Activated T-cell treated with anti-CD3 and anti-CD28 coated beads, Interleukin-2, amount 50 U/mL, for 72 hours (primary cell): ENCODE measurements around the gene ZDHHC24. TPM values are rescaled to one million over a fixed set of nuclear protein-coding genes. Genes with fewer than 3 reads are reported as not detected.
"Not testable (repeated sequence)": the region's sequence is repeated elsewhere in the genome, so short reads cannot be mapped to it uniquely, and the experiment has no call there.

Source experiments
- ATAC-seq, 2 donors: fragments of 150-1000 bp; cut with Tn5 transposase; replicated peaks in 1 of 2; 2 replicates each; pipeline ENCODE4 v1.10.0; 2021; ENCODE audit warnings: moderate library complexity in 2 of 2, mild to moderate bottlenecking in 1 of 2
- DNase-seq, 2 donors: peaks; one replicate each; pipeline ENCODE4 v3.0.0; 2021 to 2022; ENCODE audit warnings: mixed read lengths in 1 of 2
- H3K27ac Mint-ChIP-seq: one replicate; pipeline ENCODE4 v1.8.0; 2022; ENCODE audit warnings: mild to moderate bottlenecking, moderate library complexity, mixed read lengths
- H3K27me3 Mint-ChIP-seq: one replicate; pipeline ENCODE4 v1.8.0; 2022; ENCODE audit warnings: low read depth, mixed read lengths
- H3K36me3 Mint-ChIP-seq, 2 donors: one replicate each; pipeline ENCODE4 v1.8.0; 2022; ENCODE audit warnings: mixed read lengths in 2 of 2, mild to moderate bottlenecking in 1 of 2; ENCODE audit not compliant: insufficient read depth in 2 of 2
- H3K4me1 Mint-ChIP-seq: one replicate; pipeline ENCODE4 v1.8.0; 2022; ENCODE audit warnings: low read depth, mixed read lengths
- H3K4me3 Mint-ChIP-seq, 2 donors: one replicate each; pipeline ENCODE4 v1.8.0; 2022; ENCODE audit warnings: mild to moderate bottlenecking in 2 of 2, mixed read lengths in 2 of 2, moderate library complexity in 2 of 2
- H3K9me3 Mint-ChIP-seq, 2 donors: one replicate each; pipeline ENCODE4 v1.8.0; 2022; ENCODE audit warnings: mixed read lengths in 2 of 2
- total RNA-seq, 2 donors: library from RNA; stranded (reverse); gene quantifications; one replicate each; pipeline ENCODE4 v1.2.3, GENCODE V29; 2022

The ZDHHC24 gene
- total RNA-seq, 2 donors from 2014 or later = 19.8 to 22.0 TPM

DNA sequence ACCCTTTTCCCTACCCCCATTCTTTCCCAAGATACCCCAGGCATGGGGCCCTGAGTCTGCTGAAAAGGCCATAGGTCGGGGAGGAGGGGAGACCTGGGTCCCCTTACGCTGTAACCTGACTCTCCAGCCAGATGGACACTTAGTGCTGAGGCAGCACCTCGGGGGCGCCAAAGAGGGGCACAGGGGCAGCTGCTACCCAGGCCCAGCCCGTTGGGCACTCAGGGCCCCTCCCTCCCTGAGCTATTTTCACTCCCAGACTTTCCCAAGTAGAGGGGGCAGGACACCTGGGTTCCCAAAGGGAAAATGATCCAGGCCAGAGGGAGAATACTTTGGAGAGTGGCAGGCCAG is 1.8 kb upstream of the ZDHHC24 start:
- DNase-seq = no peak
- peaks cover 30% of the 10 kb centered on the region for H3K4me1 Mint-ChIP-seq
- no peak for ATAC-seq
- peaks cover 10% of the 10 kb centered on the region for H3K27me3 Mint-ChIP-seq
- no peak overlapping the region for H3K27ac Mint-ChIP-seq
- H3K36me3 Mint-ChIP-seq = no peaks in the 10 kb centered on the region
- no peak overlapping the region for H3K4me3 Mint-ChIP-seq
- H3K9me3 Mint-ChIP-seq = no peaks in the 10 kb centered on the region

GRCh38 chr11:66546966-66547661 is 1.3 kb upstream of the ZDHHC24 start:
- H3K27me3 Mint-ChIP-seq = peaks cover 10% of the 10 kb centered on the region
- DNase-seq (no peak), ATAC-seq (no peak)
- H3K36me3 Mint-ChIP-seq = peaks cover 2 to 3% of the 10 kb centered on the region in 2 donors
- no peak overlapping the region for H3K27ac Mint-ChIP-seq
- H3K9me3 Mint-ChIP-seq = no peaks in the 10 kb centered on the region
- peaks cover 35% of the 10 kb centered on the region for H3K4me1 Mint-ChIP-seq
- peak overlapping the region; percentile 88 to 98 for H3K4me3 Mint-ChIP-seq

DNA sequence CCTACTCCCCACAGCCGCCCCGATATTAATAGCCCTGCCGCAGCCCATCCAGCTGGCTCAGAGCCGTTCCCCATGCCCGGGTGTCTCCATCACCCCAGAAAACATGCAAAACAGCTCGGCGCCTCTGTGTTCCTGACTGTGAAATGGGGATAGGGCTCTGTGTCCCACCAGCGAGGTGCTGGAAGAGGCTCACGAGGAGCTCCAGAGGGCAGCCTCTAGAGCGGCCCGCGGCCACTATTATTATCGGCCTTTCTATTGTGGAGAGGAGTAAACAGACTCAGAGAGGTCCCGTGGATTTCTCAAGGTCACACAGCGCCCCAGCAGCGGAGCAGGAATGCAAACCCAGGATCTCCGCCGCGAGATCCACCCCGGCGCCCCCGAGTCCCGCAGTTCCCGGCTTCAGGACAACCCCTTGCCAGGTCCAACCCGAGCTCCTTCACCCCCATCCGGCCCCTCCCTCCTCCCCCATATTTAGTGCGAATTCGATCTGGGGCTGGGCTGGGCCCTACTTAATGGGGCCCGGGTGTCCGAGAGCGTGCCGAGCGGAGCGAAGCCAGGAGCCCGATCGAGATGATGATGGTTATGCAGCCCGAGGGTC is 619 bp upstream of the ZDHHC24 start, which contains the start of gene ACTN3:
TSS of gene ACTN3 (plus strand) at position 536 of the 598 bp plus-strand sequence. CDS start at position 571, 35 bp downstream.
- peaks cover 3 to 7% of the 10 kb centered on the region in 2 donors for H3K36me3 Mint-ChIP-seq
- H3K4me3 Mint-ChIP-seq = peak within 1 kb of the TSS; percentile 88 to 98
- H3K27me3 Mint-ChIP-seq = peaks cover 10% of the 10 kb centered on the region
- ATAC-seq (no peak), DNase-seq (no peak)
- peaks cover 36% of the 10 kb centered on the region for H3K4me1 Mint-ChIP-seq
- no peak within 1 kb of the TSS for H3K27ac Mint-ChIP-seq
- no peaks in the 10 kb centered on the region for H3K9me3 Mint-ChIP-seq

DNA sequence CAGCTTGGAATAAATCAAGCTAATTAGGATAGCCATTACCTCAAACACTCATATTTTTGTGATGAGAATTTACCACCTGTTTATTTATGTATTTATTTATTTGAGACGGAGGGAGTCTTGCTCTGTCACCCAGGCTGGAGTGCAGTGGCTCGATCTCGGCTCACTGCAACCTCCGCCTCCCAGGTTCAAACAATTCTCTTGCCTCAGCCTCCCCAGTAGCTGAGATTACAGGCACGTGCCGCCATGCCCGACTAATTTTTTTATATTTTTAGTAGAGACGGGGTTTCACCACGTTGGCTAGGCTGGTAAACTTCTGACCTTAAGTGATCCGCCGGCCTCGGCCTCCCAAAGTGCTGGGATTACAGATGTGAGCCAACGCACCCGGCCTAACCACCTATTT is 896 bp downstream of the ZDHHC24 start:
- not testable (repeated sequence) for ATAC-seq, H3K9me3 Mint-ChIP-seq, H3K27me3 Mint-ChIP-seq, DNase-seq
- peaks cover 5 to 10% of the 10 kb centered on the region in 2 donors for H3K36me3 Mint-ChIP-seq
- H3K27ac Mint-ChIP-seq = peak overlapping the region; percentile 95
- H3K4me3 Mint-ChIP-seq = peak overlapping the region; percentile 88 to 98
- peaks cover 36% of the 10 kb centered on the region for H3K4me1 Mint-ChIP-seq

GRCh38 chr11:66543263-66544107 is 2.4 kb downstream of the ZDHHC24 start:
- peak overlapping the region; percentile 58 to 74 for H3K4me3 Mint-ChIP-seq
- ATAC-seq (peak; percentile 62 to 63), DNase-seq (peak; percentile 72 to 74)
- H3K27me3 Mint-ChIP-seq = peaks cover 3% of the 10 kb centered on the region
- no peaks in the 10 kb centered on the region for H3K9me3 Mint-ChIP-seq
- peaks cover 5 to 10% of the 10 kb centered on the region in 2 donors for H3K36me3 Mint-ChIP-seq
- H3K4me1 Mint-ChIP-seq = peaks cover 36% of the 10 kb centered on the region
- peak overlapping the region; percentile 90 for H3K27ac Mint-ChIP-seq

DNA sequence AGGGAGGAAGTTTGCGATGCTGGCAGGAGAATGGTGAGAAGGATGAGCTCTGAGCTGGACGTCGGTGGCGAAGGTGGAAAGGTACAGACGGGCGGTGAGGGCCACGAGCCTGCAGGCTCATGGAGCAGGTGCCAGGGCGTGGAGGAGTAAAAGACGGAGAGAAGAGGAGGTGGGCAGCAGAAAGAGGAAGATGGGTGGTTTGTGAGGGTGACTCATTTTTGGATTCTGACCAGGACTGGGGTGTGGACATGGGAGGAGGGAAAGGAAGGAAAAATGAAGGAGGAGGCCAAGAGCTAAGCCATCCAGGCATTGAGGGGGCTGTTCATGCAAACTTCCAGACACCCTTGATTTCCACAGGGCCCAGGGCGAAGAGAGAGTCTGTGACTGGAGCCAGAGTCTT is 3.5 kb downstream of the ZDHHC24 start:
- DNase-seq = no peak
- peak overlapping the region in 1 of 2 donors; percentile 15 for H3K4me3 Mint-ChIP-seq
- no peaks in the 10 kb centered on the region for H3K9me3 Mint-ChIP-seq
- no peak for ATAC-seq
- no peaks in the 10 kb centered on the region for H3K27me3 Mint-ChIP-seq
- H3K27ac Mint-ChIP-seq = no peak overlapping the region
- peaks cover 5 to 11% of the 10 kb centered on the region in 2 donors for H3K36me3 Mint-ChIP-seq
- H3K4me1 Mint-ChIP-seq = peaks cover 36% of the 10 kb centered on the region

- peaks cover 36% of the 10 kb centered on the region for H3K4me1 Mint-ChIP-seq
- H3K4me3 Mint-ChIP-seq = peak overlapping the region in 1 of 2 donors; percentile 15
- no peak for DNase-seq
- no peaks in the 10 kb centered on the region for H3K27me3 Mint-ChIP-seq
- H3K9me3 Mint-ChIP-seq = no peaks in the 10 kb centered on the region
- no peak for ATAC-seq
- H3K36me3 Mint-ChIP-seq = peaks cover 5 to 12% of the 10 kb centered on the region in 2 donors
- no peak overlapping the region for H3K27ac Mint-ChIP-seq
These were observed 4.0 kb downstream of the ZDHHC24 start for GRCh38 chr11:66541892-66542291.

GRCh38 chr11:66540598-66540997 is 5.2 kb downstream of the ZDHHC24 start:
- not testable (repeated sequence) for H3K27me3 Mint-ChIP-seq, DNase-seq, ATAC-seq, H3K9me3 Mint-ChIP-seq, H3K27ac Mint-ChIP-seq, H3K4me3 Mint-ChIP-seq
- Mint-ChIP-seq H3K4me1 (peaks cover 30% of the 10 kb centered on the region), H3K36me3 (peaks cover 5 to 15% of the 10 kb centered on the region in 2 donors)

DNA sequence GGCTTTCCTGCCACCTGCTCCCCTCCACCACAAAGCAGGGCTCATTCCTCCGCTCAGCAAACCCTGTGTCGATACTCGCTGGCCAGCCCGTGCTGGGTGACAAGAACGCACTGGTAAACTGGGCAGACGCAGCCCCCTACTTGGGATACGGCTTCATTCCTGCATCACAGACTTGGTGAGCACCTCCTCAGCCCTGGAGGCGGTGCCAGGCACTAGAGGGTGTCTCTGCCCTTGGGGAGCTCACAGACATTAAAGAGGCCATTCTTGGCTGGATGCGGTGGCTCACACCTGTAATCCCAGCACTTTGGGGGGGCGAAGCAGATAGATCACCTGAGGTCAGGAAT is 6.0 kb downstream of the ZDHHC24 start:
- H3K36me3 Mint-ChIP-seq = peaks cover 5 to 19% of the 10 kb centered on the region in 2 donors
- H3K27ac Mint-ChIP-seq = no peak overlapping the region
- H3K4me3 Mint-ChIP-seq = no peak overlapping the region
- no peaks in the 10 kb centered on the region for H3K9me3 Mint-ChIP-seq
- no peaks in the 10 kb centered on the region for H3K27me3 Mint-ChIP-seq
- H3K4me1 Mint-ChIP-seq = peaks cover 24% of the 10 kb centered on the region
- ATAC-seq (no peak), DNase-seq (no peak)

DNA sequence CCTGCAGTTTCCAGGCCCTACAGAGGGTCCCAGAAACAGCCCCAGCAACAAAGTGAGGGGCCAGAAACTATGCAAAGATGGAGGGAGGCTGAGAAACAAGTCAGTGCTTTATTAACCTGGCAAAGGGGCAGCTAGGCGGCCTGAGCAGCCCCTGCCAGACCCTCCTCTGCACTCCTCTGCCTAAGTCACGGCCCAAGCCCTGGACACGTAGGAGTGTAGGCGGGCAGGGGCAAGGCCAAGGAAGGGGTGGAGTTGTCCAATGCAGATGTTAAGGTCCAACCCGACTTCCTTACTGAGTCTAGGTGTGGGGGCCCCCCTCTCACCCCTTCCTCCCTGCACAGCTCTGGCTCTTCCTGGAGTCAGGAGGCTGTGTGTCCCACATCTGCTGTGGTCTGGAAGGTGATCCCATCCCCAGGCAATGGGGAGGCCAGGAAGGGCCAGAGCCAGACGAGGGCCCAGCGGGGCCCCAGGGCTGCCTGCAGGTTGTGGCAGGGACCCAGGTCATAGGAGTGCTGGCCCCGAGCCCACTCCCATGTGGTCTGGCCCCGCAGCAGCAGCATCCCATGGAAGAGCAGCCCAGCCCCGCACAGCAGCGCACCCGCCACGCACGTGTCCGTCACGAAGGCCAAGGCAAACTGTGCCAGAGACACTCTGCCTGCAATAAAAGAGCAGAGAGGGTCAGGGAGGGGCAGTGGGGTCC is 6.5 kb downstream of the ZDHHC24 start:
- Mint-ChIP-seq H3K27me3 (no peaks in the 10 kb centered on the region), H3K4me1 (peaks cover 21% of the 10 kb centered on the region), H3K4me3 (no peak overlapping the region), H3K27ac (no peak overlapping the region), H3K9me3 (no peaks in the 10 kb centered on the region), H3K36me3 (peaks cover 5 to 19% of the 10 kb centered on the region in 2 donors)
- ATAC-seq (no peak), DNase-seq (no peak)

DNA sequence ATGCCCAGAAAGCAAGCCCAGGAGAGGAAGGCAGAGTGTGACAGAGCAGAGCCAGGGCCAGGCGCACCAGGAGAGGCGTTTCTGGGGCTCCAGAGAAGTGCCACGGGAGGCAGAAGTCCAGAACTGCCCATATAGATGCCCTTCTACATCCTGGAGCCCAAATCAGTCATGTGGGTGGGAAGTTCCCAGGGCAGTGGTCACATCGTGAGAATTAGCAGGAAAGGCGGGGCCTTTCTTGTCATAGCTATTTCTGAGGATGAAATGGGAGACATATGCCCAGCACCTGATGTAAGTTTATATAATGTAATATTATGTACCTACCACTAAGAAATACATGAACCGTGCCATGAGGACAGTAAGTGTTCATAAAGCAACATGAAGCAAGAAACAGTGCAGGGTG is 13.1 kb downstream of the ZDHHC24 start:
- ATAC-seq (no peak), DNase-seq (no peak)
- Mint-ChIP-seq H3K27ac (peak overlapping the region; percentile 64), H3K27me3 (no peaks in the 10 kb centered on the region), H3K4me3 (no peak overlapping the region), H3K4me1 (peaks cover 6% of the 10 kb centered on the region), H3K9me3 (no peaks in the 10 kb centered on the region), H3K36me3 (peaks cover 0 to 9% of the 10 kb centered on the region in 2 donors)

GRCh38 chr11:66531841-66532240 is 14.0 kb downstream of the ZDHHC24 start:
- DNase-seq (no peak), ATAC-seq (no peak)
- Mint-ChIP-seq H3K4me3 (no peak overlapping the region), H3K4me1 (peaks cover 6% of the 10 kb centered on the region), H3K9me3 (no peaks in the 10 kb centered on the region), H3K27me3 (no peaks in the 10 kb centered on the region), H3K36me3 (peaks cover 0 to 7% of the 10 kb centered on the region in 2 donors), H3K27ac (no peak overlapping the region)
